Bone marrow (tissue), 2 donors: Measurements from ENCODE around the gene CACNB4.
"Not testable (repeated sequence)": the region's sequence is repeated elsewhere in the genome, so short reads cannot be mapped to it uniquely, and the experiment has no call there.

ENCODE experiments used
- DNase-seq, 2 donors: peaks; one replicate each; lab custom pipeline; 2025; lab: John Stamatoyannopoulos, UW

Gene CACNB4

DNA sequence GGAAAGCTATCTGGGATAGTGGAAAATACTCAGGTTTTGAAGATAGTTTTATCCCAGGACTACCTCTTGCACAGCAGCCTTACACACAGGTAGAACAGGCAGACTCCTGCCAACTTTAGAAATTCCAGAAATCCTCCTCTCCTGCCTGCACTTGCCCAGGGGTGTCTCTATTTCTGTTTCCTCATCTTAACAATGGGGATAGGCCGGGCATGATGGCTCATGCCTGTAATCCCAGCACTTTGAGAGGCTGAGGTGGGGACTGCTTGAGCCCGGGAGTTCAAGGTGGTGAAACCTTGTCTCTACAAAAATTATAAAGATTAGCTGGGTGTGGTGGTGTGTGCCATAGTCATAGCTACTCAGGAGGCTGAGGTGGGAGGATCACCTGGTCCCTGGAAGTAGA, 153.7 kb downstream of the CACNB4 start:
- DNase-seq: no peak

- no peak for DNase-seq
Observed at GRCh38 chr2:151943461-151943860, 155.4 kb downstream of the CACNB4 start.

DNA sequence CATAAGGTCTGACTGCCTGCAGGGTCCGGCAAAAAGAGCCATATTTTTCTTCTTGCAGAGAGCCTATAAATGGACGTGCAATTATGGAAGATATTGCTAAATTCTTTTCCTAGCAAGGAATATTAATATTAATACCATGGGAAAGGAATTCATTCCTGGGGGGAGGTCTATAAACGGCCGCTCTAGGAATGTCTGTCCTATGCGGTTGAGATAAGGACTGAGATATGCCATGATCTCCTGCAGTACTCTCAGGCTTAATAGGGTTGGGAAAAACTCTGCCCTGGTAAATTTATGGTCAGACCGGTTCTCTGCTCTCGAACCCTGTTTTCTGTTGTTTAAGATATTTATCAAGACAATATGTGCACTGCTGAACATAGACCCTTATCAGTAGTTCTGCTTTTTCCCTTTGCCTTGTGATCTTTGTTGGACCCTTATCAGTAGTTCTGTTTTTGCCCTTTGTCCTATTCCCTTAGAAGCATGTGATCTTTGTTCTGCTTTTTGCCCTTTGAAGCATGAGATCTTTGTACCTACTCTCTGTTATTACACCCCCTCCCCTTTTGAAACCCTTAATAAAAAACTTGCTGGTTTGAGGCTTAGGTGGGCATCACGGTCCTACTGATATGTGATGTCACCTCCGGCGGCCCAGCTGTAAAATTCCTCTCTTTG, 156.2 kb downstream of the CACNB4 start:
- DNase-seq: not testable (repeated sequence)

GRCh38 chr2:151937966-151938365, 160.9 kb downstream of the CACNB4 start:
- DNase-seq: no peak

DNA sequence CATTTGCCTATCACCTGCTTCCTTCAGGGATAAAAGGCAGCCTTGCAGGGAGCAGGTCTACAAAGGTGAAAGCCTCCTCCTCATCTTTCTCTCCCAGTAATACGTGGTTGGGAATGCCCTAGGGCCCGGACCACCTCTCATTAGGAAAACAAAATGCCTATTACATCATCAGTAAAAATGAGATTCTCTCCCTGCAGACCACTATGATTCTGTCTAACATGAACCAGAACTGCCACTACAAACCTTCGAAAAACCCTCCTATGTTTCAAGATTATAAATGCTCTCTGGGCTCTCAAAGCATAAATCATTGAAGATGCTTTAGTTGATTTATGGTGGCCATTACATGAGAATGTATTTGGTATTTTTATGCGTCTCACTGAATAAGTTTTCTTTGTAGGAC, 162.2 kb downstream of the CACNB4 start:
- no peak for DNase-seq

DNA sequence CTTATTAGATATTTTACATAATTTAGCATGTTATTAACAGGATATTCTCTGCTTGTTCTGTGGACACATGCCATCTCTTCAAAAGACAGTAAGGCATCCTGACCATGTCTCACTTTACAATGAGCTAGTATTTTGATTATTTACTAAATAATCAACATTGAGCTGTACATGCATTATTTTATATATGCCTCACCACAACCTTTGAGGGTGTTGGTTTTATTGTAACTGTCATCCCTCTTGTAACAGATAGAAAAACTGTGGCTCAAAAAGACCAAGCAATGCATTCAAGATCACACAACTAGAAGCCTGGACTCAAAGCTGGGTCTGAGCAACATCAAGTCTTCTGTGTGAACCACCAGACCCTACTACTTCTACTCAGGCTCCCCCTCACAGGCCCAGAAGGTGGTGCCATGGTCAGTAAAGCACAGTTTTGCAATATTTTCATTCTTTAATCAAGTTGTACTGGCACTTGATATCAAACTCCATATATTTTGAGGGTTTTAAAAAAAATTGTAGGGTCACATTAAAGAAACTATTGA, 165.5 kb downstream of the CACNB4 start:
- DNase-seq: no peak

DNA sequence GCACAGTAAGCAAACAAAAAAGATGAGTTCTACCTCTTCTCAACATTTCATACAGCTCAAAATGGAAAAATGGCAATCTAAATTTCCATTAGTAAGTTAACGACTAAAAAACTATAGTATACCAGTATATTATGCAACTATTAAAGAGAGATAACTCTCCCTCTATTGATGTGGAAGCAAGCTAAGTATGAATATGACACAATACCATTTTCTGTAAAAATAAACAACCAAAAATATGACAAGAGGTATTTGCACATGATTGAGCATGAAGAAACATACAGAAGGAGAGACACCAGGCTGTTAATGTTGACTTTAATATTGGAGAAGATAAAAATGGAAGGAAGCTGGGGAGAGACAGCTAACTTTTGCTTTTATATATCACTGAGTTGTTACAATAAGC, 167.1 kb downstream of the CACNB4 start:
- DNase-seq: no peak

DNA sequence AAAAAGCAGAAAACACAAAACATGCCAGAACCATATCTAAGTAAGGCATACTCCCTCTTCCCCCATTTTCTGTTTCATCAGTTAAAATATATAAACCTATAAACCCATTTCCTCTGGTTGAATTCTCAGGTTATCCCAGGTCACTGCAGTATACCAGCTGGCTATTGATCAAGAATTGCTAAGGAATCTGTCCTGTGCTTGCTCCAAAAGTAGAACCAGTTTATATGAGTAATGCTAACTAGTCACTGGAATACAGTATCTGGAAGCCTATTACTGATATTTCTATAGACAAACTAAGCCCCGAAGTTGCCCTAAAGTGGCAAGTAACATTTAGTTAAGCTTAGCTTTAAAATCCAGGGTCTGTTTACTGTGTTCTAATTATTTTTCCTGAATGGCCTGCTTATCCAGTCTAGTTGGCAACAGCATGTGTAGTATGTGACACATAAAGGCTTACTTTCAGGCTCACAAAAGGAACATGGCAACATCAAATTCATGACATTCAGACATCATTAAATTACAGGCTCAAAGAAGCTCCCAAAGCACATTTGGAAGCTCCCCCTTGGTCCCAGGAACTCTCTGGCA, 167.7 kb downstream of the CACNB4 start:
- no peak for DNase-seq

DNA sequence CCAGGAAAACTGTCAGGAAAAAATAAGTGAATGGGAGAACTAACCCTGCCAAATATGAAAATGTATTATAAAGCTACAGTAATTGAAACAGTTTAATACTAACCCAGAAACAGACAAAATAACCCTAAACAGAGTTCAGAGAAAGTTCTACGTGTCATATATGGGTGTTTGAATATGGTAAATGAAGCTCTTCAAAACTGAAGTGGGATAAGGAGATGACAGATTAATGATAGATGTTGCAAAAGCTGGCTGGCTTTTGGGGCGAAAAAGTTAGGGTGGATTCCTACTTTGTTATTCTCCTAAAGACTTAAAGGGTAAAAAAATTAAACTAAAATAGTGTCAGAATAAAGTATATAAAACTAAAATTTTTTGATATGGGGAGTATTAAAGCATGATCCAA, 168.8 kb downstream of the CACNB4 start:
- no peak for DNase-seq

DNA sequence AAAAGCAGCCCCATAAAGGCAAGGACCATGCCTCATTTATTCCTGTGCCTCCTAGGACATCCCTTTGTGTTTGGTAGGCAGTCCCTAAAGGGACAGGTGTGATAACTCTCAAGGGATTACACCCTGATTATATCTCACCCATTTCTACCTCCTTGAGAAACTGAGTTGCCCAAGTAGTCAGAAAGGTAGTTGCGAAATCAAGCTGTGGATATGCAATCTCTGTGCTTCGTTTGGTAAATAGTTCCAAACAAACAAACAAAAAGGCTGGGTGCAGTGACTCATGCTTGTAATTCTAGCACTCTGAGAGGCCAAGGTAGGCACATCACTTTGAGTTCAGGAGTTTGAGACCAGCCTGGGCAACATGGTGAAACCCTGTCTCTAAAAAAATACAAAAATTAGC, 170.5 kb downstream of the CACNB4 start:
- DNase-seq: no peak

GRCh38 chr2:151927501-151928221, 171.2 kb downstream of the CACNB4 start:
- DNase-seq: no peak

- no peak for DNase-seq
Observed at GRCh38 chr2:151922845-151923666, 175.8 kb downstream of the CACNB4 start.

DNA sequence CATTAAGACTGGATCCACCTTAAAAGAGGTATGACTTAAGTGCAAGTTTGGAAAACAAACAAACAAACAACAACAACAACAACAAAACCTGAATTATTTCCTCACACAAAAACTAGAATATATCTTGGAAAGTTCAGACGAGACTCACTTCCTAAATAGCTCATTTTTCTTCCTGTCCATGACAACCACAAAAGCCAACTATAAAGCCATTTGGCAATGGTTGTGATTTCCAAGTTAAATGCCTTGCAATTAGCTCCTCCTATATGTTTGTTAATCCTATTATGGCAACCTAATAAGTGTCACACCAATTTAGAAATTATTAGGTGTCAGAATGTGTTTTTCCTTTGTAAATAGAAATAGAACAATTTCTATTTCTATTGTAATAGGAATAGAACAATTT, 179.1 kb downstream of the CACNB4 start:
- no peak for DNase-seq

GRCh38 chr2:151918308-151918707, 180.5 kb downstream of the CACNB4 start:
- DNase-seq: peak in 1 of 2 donors; percentile 1

DNA sequence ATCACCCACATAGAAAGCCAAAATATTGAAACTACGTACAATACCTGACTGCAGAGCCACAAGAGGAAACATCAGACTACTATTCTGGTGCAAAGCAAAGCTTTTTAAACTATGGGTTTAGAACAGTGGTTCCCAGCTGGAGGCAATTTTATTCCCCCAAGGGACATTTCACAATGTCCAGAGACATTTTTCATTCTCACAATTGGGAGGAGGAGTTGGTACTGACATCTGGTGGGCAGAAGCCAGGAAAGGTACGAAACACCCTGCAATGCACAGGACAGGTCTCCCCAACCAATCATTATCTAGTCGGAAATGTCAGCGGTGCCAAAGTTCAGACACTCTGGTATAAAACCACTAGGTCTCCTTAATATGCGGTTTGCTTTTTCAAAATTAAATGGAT, 182.2 kb downstream of the CACNB4 start:
- DNase-seq: no peak

DNA sequence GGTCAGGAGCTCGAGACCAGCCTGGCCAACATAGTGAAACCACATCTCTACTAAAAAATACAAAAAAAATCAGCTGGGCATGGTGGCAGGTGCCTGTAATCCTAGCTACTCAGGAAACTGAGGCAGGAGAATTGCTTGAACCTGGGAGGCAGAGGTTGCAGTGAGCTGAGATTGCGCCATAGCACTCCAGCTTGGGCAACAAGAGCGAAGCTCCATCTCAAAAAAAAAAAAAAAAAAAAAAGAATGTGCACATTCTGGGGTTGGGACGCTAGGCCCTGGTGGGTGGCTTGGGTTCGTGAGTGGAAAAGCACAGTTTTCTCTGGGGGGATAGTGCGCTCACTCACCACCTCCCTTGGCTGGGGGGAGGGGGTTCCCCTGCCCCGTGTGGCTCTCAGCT, 183.2 kb downstream of the CACNB4 start:
- not testable (repeated sequence) for DNase-seq

- no peak for DNase-seq
Observed at GRCh38 chr2:151914989-151915628, 183.7 kb downstream of the CACNB4 start.

DNA sequence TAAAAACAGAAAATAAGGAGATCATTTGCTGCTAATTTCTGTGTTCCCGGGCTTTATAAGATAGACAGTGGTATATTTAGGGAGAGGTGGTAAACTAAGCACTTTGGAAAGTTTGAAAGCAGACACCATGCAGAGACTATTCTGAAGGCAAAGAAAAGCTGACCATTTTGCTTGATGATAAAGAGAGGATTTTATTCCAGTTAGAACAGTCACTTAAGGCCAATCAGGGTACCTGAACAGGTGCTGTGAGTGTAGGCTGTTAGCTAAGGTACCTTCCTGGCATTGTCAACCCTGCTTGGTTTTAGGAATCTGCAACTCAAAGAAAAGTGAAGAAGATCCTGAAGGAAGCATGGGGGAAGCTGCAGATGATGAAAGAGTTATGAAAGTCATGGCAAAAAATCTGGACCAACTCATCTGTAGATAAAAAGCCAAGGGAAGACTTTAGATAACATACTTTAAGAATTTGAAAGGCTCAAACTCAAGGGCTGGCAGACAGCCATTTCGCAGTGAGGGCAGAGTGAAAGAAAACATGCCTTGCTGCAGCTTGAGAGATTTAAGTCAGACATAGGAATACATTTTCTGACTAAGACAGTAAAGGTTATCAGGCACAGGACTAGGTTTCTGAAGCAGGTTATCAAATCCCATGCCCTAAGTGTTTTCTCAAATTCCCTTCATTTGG, 190.5 kb downstream of the CACNB4 start:
- no peak for DNase-seq

- DNase-seq: no peak
Observed at GRCh38 chr2:151907286-151908203, 191.3 kb downstream of the CACNB4 start.

- DNase-seq: no peak
Observed at GRCh38 chr2:151906633-151906998, 192.2 kb downstream of the CACNB4 start.
